ENCODE results near the gene FGFR3. TPM values are rescaled to one million over a fixed set of nuclear protein-coding genes. Genes with fewer than 3 reads are reported as not detected.

Gene FGFR3
- total and polyA plus RNA-seq, 2 of the 8 experiments (the other 6 are each of a cell fraction or from before 2014, with no cell fraction given), result 9.0 to 19.5 TPM

DNA sequence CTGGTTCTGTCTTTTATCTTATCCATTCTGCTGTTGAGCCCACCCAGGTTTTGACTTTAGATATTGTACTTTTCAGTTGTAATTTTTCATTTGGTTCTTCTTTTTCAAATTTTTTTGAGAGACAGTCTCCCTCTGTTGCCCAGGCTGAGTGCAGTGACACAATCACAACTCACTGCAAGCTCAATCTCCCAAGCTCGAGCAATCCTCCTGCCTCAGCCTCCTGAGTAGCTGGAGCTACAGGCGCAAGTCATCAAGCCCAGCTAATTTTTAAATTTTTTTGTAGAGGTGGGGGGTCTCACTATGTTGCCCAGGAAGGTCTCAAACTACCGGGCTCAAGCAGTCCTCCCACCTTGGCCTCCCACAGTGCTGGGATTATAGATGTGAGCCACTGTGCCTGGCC lies 37.1 kb downstream of the FGFR3 start:
- H2BK20ac ChIP-seq (ENCODE audit: low read length), result no peak overlapping the region
- peaks cover 0 to 20% (median 7%) of the 10 kb centered on the region in 4 experiments; a peak in 5 of 8 replicates for H3K36me3 ChIP-seq (ENCODE audit: control insufficient read depth in 2 of 4, insufficient read depth in 4 of 4, low read length in 3 of 4)
- peaks cover 0 to 4% (median 1%) of the 10 kb centered on the region in 4 experiments; a peak in 4 of 7 replicates for H3K4me1 ChIP-seq (replicated peaks in 1 of 4; ENCODE audit: control insufficient read depth in 3 of 4, insufficient read depth in 4 of 4, low read length in 3 of 4)
- no peak for FAIRE-seq
- no peak overlapping the region for H3K23ac ChIP-seq (ENCODE audit: insufficient read length)
- H3K9ac ChIP-seq (replicated peaks in 1 of 4; ENCODE audit: extremely low read depth in 1 of 4, low read depth in 3 of 4, low read length in 3 of 4), result no peak overlapping the region
- H4K5ac ChIP-seq (ENCODE audit: insufficient read length, low read depth, low read length), result no peak overlapping the region
- no peak overlapping the region for H2AFZ ChIP-seq (ENCODE audit: low read length)
- H4K8ac ChIP-seq (ENCODE audit: extremely low read depth, insufficient read depth, low read length), result no peak overlapping the region
- 94% methylated on average over 3 of the region's 3 CpGs; no CpG with 5 or more reads in 1 of the 2 experiments for WGBS, 2 experiments (ENCODE audit: extremely low coverage in 1 of 2, insufficient coverage in 1 of 2, insufficient read length in 1 of 2, insufficient replicate concordance in 2 of 2, low coverage in 1 of 2, low lambda C conversion rate in 2 of 2, missing lambda C conversion rate in 1 of 2)
- ChIA-PET POLR2A (ENCODE audit: partially characterized antibody) (interaction anchor here (1.1 kb wide), 1 partner anchor 35 kb away, joined by 3 read pairs; no protein-coding TSS in a partner anchor), CTCF (ENCODE audit: partially characterized antibody) (interaction anchor here (0.6 to 4.1 kb wide), 11 partner anchors 12 to 313 kb away, joined by 3 to 16 read pairs (median 4); no protein-coding TSS in a partner anchor)
- no peak overlapping the region for H3K56ac ChIP-seq (replicated peaks; ENCODE audit: insufficient read length, low read depth, low read length)
- no peak overlapping the region for H3K4me3 ChIP-seq (ENCODE audit: extremely low read depth in 1 of 4, insufficient read depth in 2 of 4, low read depth in 3 of 4, low read length in 4 of 4)
- no peak overlapping the region for H3K4me2 ChIP-seq (ENCODE audit: insufficient read depth in 1 of 2, low read depth in 2 of 2, low read length in 2 of 2)
- no peak for DNase-seq (ENCODE audit: low read depth in 1 of 2, low spot score in 2 of 2)
- H3K18ac ChIP-seq (ENCODE audit: extremely low read depth, low read length), result no peak overlapping the region
- H2BK15ac ChIP-seq (ENCODE audit: low read length), result no peak overlapping the region
- H4K20me1 ChIP-seq (replicated peaks in 1 of 2; ENCODE audit: control insufficient read depth in 1 of 2, insufficient read depth in 2 of 2, low read length in 2 of 2), result peaks cover 0 to 7% of the 10 kb centered on the region in 2 experiments
- H4K91ac ChIP-seq (replicated peaks; ENCODE audit: insufficient read length, low read length), result no peak overlapping the region
- no peak overlapping the region for H2AK5ac ChIP-seq (ENCODE audit: low read depth, low read length)
- H3K79me2 ChIP-seq (ENCODE audit: control insufficient read depth in 1 of 2, insufficient read depth in 2 of 2, low read length in 2 of 2), result no peaks in the 10 kb centered on the region
- H3K23me2 ChIP-seq (ENCODE audit: low read depth, low read length), result no peaks in the 10 kb centered on the region
- H2BK120ac ChIP-seq (replicated peaks; ENCODE audit: low read depth, low read length), result no peak overlapping the region
- no peaks in the 10 kb centered on the region; a peak in 2 of 4 replicates for H3K9me3 ChIP-seq (ENCODE audit: insufficient read depth in 2 of 2, low read depth in 1 of 2, low read length in 1 of 2)
- H2BK5ac ChIP-seq (ENCODE audit: low read depth, low read length), result no peak overlapping the region; the same call in 1 of the 2 replicates
- H3K4ac ChIP-seq (replicated peaks; ENCODE audit: insufficient read length, low read depth, low read length), result no peak overlapping the region
- H3K27ac ChIP-seq (ENCODE audit: low read depth, low read length), result no peak overlapping the region
- H3K14ac ChIP-seq (ENCODE audit: insufficient read length), result no peak overlapping the region
- no peaks in the 10 kb centered on the region for H3K79me1 ChIP-seq (ENCODE audit: low read depth, low read length)
- no peaks in the 10 kb centered on the region for H3K27me3 ChIP-seq (replicated peaks in 1 of 4; ENCODE audit: control insufficient read depth in 3 of 4, extremely low read depth in 1 of 4, insufficient read depth in 3 of 4, low read length in 3 of 4)
- no peak overlapping the region for H2BK12ac ChIP-seq (ENCODE audit: low read depth, low read length)
- TF ChIP-seq JUND (IDR thresholded peaks at IDR 0.05; ENCODE audit: low read length), result no peak

Data from H1 (cell line).